Measurements from ENCODE around the gene TMOD1. TPM values are rescaled to one million over a fixed set of nuclear protein-coding genes. Genes with fewer than 3 reads are reported as not detected.

TMOD1 gene
- total RNA-seq, 1 experiment from 2014 or later = 0.14 TPM

DNA sequence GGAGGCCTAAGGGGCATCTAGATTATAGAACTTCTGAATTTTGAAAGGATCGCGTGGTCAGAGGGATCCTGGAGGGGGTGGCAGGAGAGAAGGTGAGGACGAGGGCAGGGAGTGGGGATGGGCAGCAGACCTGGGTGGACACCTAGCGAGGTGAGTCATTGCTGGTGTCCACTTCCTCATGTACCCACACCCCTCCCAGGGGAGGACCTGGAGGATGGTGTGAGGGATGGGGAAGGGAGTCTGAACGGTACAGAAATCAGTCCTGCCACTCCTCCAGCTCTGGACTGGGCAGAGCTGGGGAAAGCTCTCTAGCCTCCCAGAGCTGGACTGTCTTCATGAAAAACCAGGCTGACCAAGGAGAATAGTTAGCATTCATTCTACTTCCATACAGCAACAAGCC is 46.9 kb downstream of the TMOD1 start:
- no peak for DNase-seq
- H3K4me3 Mint-ChIP-seq (ENCODE audit: low read depth, unreplicated experiment) = no peak overlapping the region
- TF ChIP-seq, protein P1, sequence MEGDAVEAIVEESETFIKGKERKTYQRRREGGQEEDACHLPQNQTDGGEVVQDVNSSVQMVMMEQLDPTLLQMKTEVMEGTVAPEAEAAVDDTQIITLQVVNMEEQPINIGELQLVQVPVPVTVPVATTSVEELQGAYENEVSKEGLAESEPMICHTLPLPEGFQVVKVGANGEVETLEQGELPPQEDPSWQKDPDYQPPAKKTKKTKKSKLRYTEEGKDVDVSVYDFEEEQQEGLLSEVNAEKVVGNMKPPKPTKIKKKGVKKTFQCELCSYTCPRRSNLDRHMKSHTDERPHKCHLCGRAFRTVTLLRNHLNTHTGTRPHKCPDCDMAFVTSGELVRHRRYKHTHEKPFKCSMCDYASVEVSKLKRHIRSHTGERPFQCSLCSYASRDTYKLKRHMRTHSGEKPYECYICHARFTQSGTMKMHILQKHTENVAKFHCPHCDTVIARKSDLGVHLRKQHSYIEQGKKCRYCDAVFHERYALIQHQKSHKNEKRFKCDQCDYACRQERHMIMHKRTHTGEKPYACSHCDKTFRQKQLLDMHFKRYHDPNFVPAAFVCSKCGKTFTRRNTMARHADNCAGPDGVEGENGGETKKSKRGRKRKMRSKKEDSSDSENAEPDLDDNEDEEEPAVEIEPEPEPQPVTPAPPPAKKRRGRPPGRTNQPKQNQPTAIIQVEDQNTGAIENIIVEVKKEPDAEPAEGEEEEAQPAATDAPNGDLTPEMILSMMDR (IDR thresholded peaks at IDR 0.05; ENCODE audit: unreplicated experiment) = no peak
- peaks cover 25% of the 10 kb centered on the region for H3K27me3 Mint-ChIP-seq (ENCODE audit: unreplicated experiment)
- no peak overlapping the region for H3K27ac Mint-ChIP-seq (ENCODE audit: unreplicated experiment)
- no peaks in the 10 kb centered on the region for H3K4me1 Mint-ChIP-seq (ENCODE audit: low read depth, unreplicated experiment)
- H3K36me3 Mint-ChIP-seq (ENCODE audit: insufficient read depth, unreplicated experiment) = no peaks in the 10 kb centered on the region
- H3K9me3 Mint-ChIP-seq (ENCODE audit: low read depth, unreplicated experiment) = no peaks in the 10 kb centered on the region
- no TSS peak for BruUV-seq (replicated peaks)
- CTCF ChIA-PET = no interaction called here
- intact Hi-C loops (cut with micrococcal nuclease; ENCODE audit: unreplicated experiment) = no loop called here

DNA sequence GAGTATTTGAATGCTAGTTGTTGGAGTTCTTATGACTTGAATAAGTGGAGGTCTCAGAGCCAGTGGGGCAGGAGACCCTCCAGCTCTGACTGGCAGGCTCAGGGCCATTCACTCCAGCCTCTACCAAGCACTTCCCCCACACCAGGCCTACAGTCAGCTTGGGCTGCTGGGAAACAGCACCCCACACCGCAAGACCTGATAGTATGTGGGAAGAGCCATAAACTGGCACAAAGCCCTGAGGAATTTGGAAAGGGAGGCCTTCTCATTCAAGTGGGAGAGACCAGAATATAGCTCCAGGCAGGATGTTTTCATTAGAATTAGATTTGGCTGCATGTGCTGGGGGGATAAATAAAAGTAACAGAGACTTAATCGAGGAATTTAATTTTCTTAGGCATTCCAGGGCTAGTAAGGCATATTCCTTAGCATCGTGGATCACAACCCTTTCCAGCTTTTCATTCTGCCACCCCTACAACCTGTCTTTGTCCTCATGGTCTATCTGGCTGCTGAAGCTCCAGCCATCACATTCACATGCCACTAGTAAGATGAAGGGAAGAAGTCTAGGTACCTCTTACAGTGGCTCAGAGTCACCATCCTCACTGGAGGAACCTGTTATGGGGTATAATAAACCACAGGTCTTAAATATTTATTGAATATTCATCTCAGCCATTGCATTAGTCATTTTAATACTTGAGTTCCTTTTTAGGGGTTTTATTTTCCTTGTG is 47.5 kb downstream of the TMOD1 start:
- H3K4me1 Mint-ChIP-seq (ENCODE audit: low read depth, unreplicated experiment) = no peaks in the 10 kb centered on the region
- CTCF ChIA-PET = no interaction called here

DNA sequence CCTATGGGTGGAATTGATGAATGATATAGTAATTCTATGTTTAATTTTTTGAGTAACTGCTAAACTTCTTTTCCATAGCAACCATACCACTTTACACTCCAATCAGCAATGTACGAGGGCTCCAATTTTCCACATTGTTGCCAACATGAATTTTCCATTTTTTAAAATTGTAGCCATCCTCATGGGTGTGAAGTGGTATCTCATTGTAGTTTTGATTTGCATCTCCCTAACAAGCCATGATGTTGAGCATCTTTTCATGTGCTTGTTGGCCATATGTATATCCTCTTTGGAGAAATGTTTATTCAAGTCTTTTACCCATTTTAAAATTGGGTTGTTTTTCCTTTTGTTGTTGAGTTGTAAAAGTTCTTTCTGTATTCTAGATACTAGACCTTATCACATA is 48.9 kb downstream of the TMOD1 start:
- BruUV-seq (replicated peaks) = no TSS peak
- TF ChIP-seq, protein P1 (IDR thresholded peaks at IDR 0.05; ENCODE audit: unreplicated experiment) = no peak
- DNase-seq = no peak
- Mint-ChIP-seq H3K4me3 (ENCODE audit: low read depth, unreplicated experiment) (no peak overlapping the region), H3K9me3 (ENCODE audit: low read depth, unreplicated experiment) (no peaks in the 10 kb centered on the region), H3K4me1 (ENCODE audit: low read depth, unreplicated experiment) (no peaks in the 10 kb centered on the region), H3K27ac (ENCODE audit: unreplicated experiment) (no peak overlapping the region), H3K36me3 (ENCODE audit: insufficient read depth, unreplicated experiment) (no peaks in the 10 kb centered on the region), H3K27me3 (ENCODE audit: unreplicated experiment) (peaks cover 40% of the 10 kb centered on the region)
- CTCF ChIA-PET = no interaction called here
- intact Hi-C loops (cut with micrococcal nuclease; ENCODE audit: unreplicated experiment) = no loop called here

More for the DNA sequence above, 47.5 kb downstream of the TMOD1 start:
- H3K9me3 Mint-ChIP-seq (ENCODE audit: low read depth, unreplicated experiment) = no peaks in the 10 kb centered on the region
- H3K4me3 Mint-ChIP-seq (ENCODE audit: low read depth, unreplicated experiment) = no peak overlapping the region
- TF ChIP-seq, protein P1 (IDR thresholded peaks at IDR 0.05; ENCODE audit: unreplicated experiment) = no peak
- DNase-seq = no peak
- no peaks in the 10 kb centered on the region for H3K36me3 Mint-ChIP-seq (ENCODE audit: insufficient read depth, unreplicated experiment)
- no TSS peak for BruUV-seq (replicated peaks)
- H3K27me3 Mint-ChIP-seq (ENCODE audit: unreplicated experiment) = peaks cover 31% of the 10 kb centered on the region
- H3K27ac Mint-ChIP-seq (ENCODE audit: unreplicated experiment) = no peak overlapping the region
- intact Hi-C loops (cut with micrococcal nuclease; ENCODE audit: unreplicated experiment) = no loop called here

DNA sequence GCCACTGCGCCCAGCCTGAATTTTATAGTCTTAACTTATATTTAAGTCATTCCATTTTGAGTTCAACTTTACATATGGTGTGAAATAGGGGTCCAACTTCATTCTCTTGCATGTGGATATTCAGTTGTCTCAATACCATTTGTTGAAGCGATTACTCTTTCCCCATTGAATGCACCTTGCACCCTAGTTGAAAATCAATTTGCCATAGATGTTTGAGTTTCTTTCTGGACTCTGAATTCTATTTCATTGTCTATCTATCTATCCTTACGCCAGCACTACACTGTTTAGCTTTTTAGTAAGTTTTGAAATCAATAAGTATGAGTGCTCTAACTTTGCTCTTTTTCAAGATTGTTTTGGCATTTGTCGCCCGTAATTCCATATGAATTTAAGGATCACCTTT is 49.8 kb downstream of the TMOD1 start:
- TF ChIP-seq, protein P1 (IDR thresholded peaks at IDR 0.05; ENCODE audit: unreplicated experiment) = no peak
- Mint-ChIP-seq H3K9me3 (ENCODE audit: low read depth, unreplicated experiment) (no peaks in the 10 kb centered on the region), H3K27ac (ENCODE audit: unreplicated experiment) (no peak overlapping the region), H3K4me1 (ENCODE audit: low read depth, unreplicated experiment) (no peaks in the 10 kb centered on the region), H3K27me3 (ENCODE audit: unreplicated experiment) (peaks cover 45% of the 10 kb centered on the region), H3K36me3 (ENCODE audit: insufficient read depth, unreplicated experiment) (peaks cover under 1% of the 10 kb centered on the region), H3K4me3 (ENCODE audit: low read depth, unreplicated experiment) (no peak overlapping the region)
- CTCF ChIA-PET = no interaction called here
- no peak for DNase-seq
- BruUV-seq (replicated peaks) = no TSS peak
- intact Hi-C loops (cut with micrococcal nuclease; ENCODE audit: unreplicated experiment) = no loop called here
